PC-9 (cell line): Measurements from ENCODE around the gene COL13A1. TPM values are rescaled to one million over a fixed set of nuclear protein-coding genes. Genes with fewer than 3 reads are reported as not detected.

Experiments used
- BruUV-seq: library from RNA; stranded (reverse); fragments of 400-500 nt; replicated peaks from 2 replicates; lab custom pipeline; 2021; lab: Mats Ljungman, UMichigan
- CTCF ChIA-PET: fragments of 300-600 bp; sonication (Branson Sonifier 250); formaldehyde crosslinking; loops from one replicate; lab custom pipeline; 2022; ENCODE audit warnings: antibody characterized with exemption; lab: Charles Lee
- POLR2A ChIA-PET: fragments of 300-600 bp; sonication (Branson Sonifier 250); formaldehyde crosslinking; loops from one replicate; lab custom pipeline; 2022; ENCODE audit warnings: antibody characterized with exemption; ENCODE audit not compliant: unreplicated experiment; lab: Charles Lee
- DNase-seq, 2 experiments: peaks; one replicate each; pipeline versions ENCODE4 v3.0.0 to v3.0.0-alpha.2; 2015 to 2022; ENCODE audit warnings: mixed read lengths in 1 of 2
- H2AFZ ChIP-seq: fragments of 200-600 bp; sonication (generic); 2 replicates; pipeline ENCODE4 v1.8.1; 2017; ENCODE audit warnings: antibody characterized with exemption
- H3F3A ChIP-seq: fragments of 200-600 bp; sonication (generic); 2 replicates; pipeline ENCODE4 v1.8.1; 2017; ENCODE audit warnings: antibody characterized with exemption, mild to moderate bottlenecking, low read depth; ENCODE audit not compliant: insufficient read depth
- H3K27ac ChIP-seq: fragments of 200-600 bp; sonication (generic); 2 replicates; pipeline ENCODE4 v1.6.1; 2016; ENCODE audit warnings: mixed run types
- H3K27me3 ChIP-seq: fragments of 200-600 bp; sonication (generic); 2 replicates; pipeline ENCODE4 v1.6.1; 2016; ENCODE audit warnings: low read depth, mixed run types; ENCODE audit not compliant: insufficient read depth
- H3K36me3 ChIP-seq: fragments of 200-600 bp; sonication (generic); 2 replicates; pipeline ENCODE4 v1.6.1; 2016; ENCODE audit warnings: low read depth, mixed run types
- H3K4me1 ChIP-seq: fragments of 200-600 bp; sonication (generic); replicated peaks from 2 replicates; pipeline ENCODE4 v1.6.1; 2016; ENCODE audit warnings: mixed run types; ENCODE audit not compliant: insufficient read depth
- H3K4me2 ChIP-seq: fragments of 200-600 bp; sonication (generic); 2 replicates; pipeline ENCODE4 v1.6.1; 2017; ENCODE audit warnings: mixed run types
- H3K4me3 ChIP-seq: fragments of 200-600 bp; sonication (generic); 2 replicates; pipeline ENCODE4 v1.6.1; 2016; ENCODE audit warnings: mixed run types
- H3K79me2 ChIP-seq: fragments of 200-600 bp; sonication (generic); 2 replicates; pipeline ENCODE4 v1.6.1; 2017; ENCODE audit warnings: low read depth, mixed run types
- H3K9me2 ChIP-seq: fragments of 200-600 bp; sonication (generic); 2 replicates; pipeline ENCODE4 v1.8.1; 2017; ENCODE audit warnings: mild to moderate bottlenecking; ENCODE audit not compliant: insufficient read depth
- H3K9me3 ChIP-seq: fragments of 200-600 bp; sonication (generic); 2 replicates; pipeline ENCODE4 v1.8.1; 2016; ENCODE audit warnings: low read depth; ENCODE audit not compliant: insufficient read depth
- H4K20me1 ChIP-seq: fragments of 200-600 bp; sonication (generic); 2 replicates; pipeline ENCODE4 v1.8.1; 2017; ENCODE audit not compliant: insufficient read depth
- CTCF ChIP-seq: fragments of 200-600 bp; sonication (generic); conservative IDR thresholded peaks from 2 replicates; pipeline ENCODE4 v1.6.1; 2017; ENCODE audit warnings: mixed run types, antibody characterized with exemption, mild to moderate bottlenecking, moderate library complexity
- EZH2 ChIP-seq: fragments of 200-600 bp; sonication (generic); IDR thresholded peaks from 2 replicates; pipeline ENCODE4 v1.8.0; 2017; ENCODE audit warnings: antibody characterized with exemption, low read depth
- intact Hi-C: fragments of 100-400 bp; cut with micrococcal nuclease; formaldehyde crosslinking; loops from one replicate; pipeline ENCODE4 v1.10.0; 2022; ENCODE audit not compliant: unreplicated experiment
- total RNA-seq: library from RNA; stranded (reverse); gene quantifications from 2 replicates; pipeline ENCODE4 v1.2.3, GENCODE V29; 2021

COL13A1 gene
- total RNA-seq, 1 experiment from 2014 or later = 1.6 TPM

- intact Hi-C loops = no loop called here
These were observed 194.9 kb downstream of the COL13A1 start for GRCh38 chr10:69996611-69997010.

DNA sequence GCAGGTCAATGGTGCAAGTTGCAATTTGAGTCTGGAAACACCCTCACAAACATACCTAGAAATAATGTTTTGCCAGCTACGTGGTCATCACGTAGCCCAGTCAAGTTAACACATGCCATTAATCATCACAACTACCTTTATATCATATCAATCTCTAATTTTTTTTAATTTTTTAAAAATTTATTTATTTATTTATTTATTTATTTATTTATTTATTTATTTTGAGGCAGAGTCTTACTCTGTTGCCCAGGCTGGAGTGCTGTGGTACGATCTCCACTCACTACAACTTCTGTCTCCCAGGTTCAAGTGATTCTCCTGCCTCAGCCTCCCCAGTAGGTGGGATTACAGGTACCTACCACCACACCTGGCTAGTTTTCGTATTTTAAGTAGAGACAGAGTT, 198.6 kb downstream of the COL13A1 start:
- H3K79me2 ChIP-seq = no peaks in the 10 kb centered on the region
- peaks cover 36% of the 10 kb centered on the region for H3K27me3 ChIP-seq
- H3K4me1 ChIP-seq = no peaks in the 10 kb centered on the region
- H4K20me1 ChIP-seq = no peaks in the 10 kb centered on the region
- no peak overlapping the region for H3K27ac ChIP-seq
- H2AFZ ChIP-seq = no peak overlapping the region
- TF ChIP-seq EZH2 (no peak), CTCF (no peak)
- no peaks in the 10 kb centered on the region for H3K36me3 ChIP-seq
- no peaks in the 10 kb centered on the region for H3F3A ChIP-seq
- no peak for DNase-seq
- H3K4me2 ChIP-seq = no peak overlapping the region
- no peaks in the 10 kb centered on the region for H3K9me2 ChIP-seq
- no TSS peak for BruUV-seq
- ChIA-PET CTCF (no interaction called here), POLR2A (no interaction called here)
- no peaks in the 10 kb centered on the region for H3K9me3 ChIP-seq
- intact Hi-C loops = no loop called here
- H3K4me3 ChIP-seq = no peak overlapping the region

More at GRCh38 chr10:69996611-69997010, 194.9 kb downstream of the COL13A1 start:
- no peaks in the 10 kb centered on the region for H3K9me3 ChIP-seq
- TF ChIP-seq CTCF (no peak), EZH2 (no peak)
- no peaks in the 10 kb centered on the region for H3K4me1 ChIP-seq
- CTCF ChIA-PET = no interaction called here
- H4K20me1 ChIP-seq = no peaks in the 10 kb centered on the region
- H3K79me2 ChIP-seq = no peaks in the 10 kb centered on the region
- no peak overlapping the region for H3K27ac ChIP-seq
- H2AFZ ChIP-seq = no peak overlapping the region
- H3F3A ChIP-seq = no peaks in the 10 kb centered on the region
- H3K9me2 ChIP-seq = no peaks in the 10 kb centered on the region
- H3K36me3 ChIP-seq = no peaks in the 10 kb centered on the region
- no TSS peak for BruUV-seq
- no peak overlapping the region for H3K4me2 ChIP-seq
- no peak overlapping the region for H3K4me3 ChIP-seq
- POLR2A ChIA-PET = interaction anchor here (0.6 kb wide), 1 partner anchor 24 kb away, joined by 4 read pairs; no protein-coding TSS in a partner anchor
- no peak for DNase-seq
- peaks cover 18% of the 10 kb centered on the region for H3K27me3 ChIP-seq

GRCh38 chr10:70007116-70007820, 205.6 kb downstream of the COL13A1 start:
- H3K4me2 ChIP-seq = no peak overlapping the region

More at GRCh38 chr10:70007116-70007820, 205.6 kb downstream of the COL13A1 start:
- Histone ChIP-seq H3K27me3 (peaks cover 26% of the 10 kb centered on the region; the same call in 1 of the 2 replicates), H3K36me3 (no peaks in the 10 kb centered on the region), H4K20me1 (no peaks in the 10 kb centered on the region), H3K4me1 (no peaks in the 10 kb centered on the region), H3K9me2 (no peaks in the 10 kb centered on the region), H3K79me2 (no peaks in the 10 kb centered on the region), H3K4me3 (no peak overlapping the region), H3K9me3 (no peaks in the 10 kb centered on the region), H3K27ac (no peak overlapping the region), H2AFZ (no peak overlapping the region), H3F3A (no peaks in the 10 kb centered on the region)
- BruUV-seq = no TSS peak
- POLR2A ChIA-PET = no interaction called here
- CTCF ChIA-PET = no interaction called here
- no peak for TF ChIP-seq EZH2
- no peak for TF ChIP-seq CTCF
- no peak for DNase-seq
- intact Hi-C loops = no loop called here

Other genes with a start within 250 kb of the COL13A1 start
- gene NEUROG3, start 228.5 kb upstream of the COL13A1 start, total RNA-seq = not detected in 2 replicates
- gene FAM241B, start 171.7 kb upstream of the COL13A1 start, total RNA-seq = 10.7 and 13.0 TPM in 2 replicates